Thoracic aorta (tissue), 2 donors: ENCODE results near the gene ADGRL3. TPM values are rescaled to one million over a fixed set of nuclear protein-coding genes. Genes with fewer than 3 reads are reported as not detected.

ENCODE experiments used
- ATAC-seq: fragments of 150-250 bp; one replicate; pipeline ENCODE4 v1.8.0; 2017; ENCODE audit warnings: low read depth; ENCODE audit not compliant: insufficient number of reproducible peaks, low FRiP score
- DNase-seq: peaks from one replicate; pipeline ENCODE4 v3.0.0-alpha.2; 2020; ENCODE audit warnings: low spot score
- H3K27ac ChIP-seq, 2 donors: fragments of 200-600 bp; sonication (generic); 1 replicate in 1 of 2; 2 replicates in 1 of 2; pipeline ENCODE4 v1.5.1; 2016; ENCODE audit warnings: mild to moderate bottlenecking in 2 of 2, moderate library complexity in 2 of 2
- H3K27me3 ChIP-seq: fragments of 200-600 bp; sonication (generic); replicated peaks from 2 replicates; pipeline ENCODE4 v1.6.0; 2016; ENCODE audit warnings: mild to moderate bottlenecking; ENCODE audit not compliant: insufficient read depth
- H3K36me3 ChIP-seq: fragments of 200-600 bp; sonication (generic); one replicate; pipeline ENCODE4 v1.5.1; 2016
- H3K4me1 ChIP-seq, 2 donors: fragments of 200-600 bp; sonication (generic); 1 replicate in 1 of 2; 2 replicates in 1 of 2; pipeline versions ENCODE4 v1.5.1 to v1.6.0; 2016; ENCODE audit warnings: low read depth in 2 of 2, mild to moderate bottlenecking in 1 of 2; ENCODE audit not compliant: control insufficient read depth in 1 of 2
- H3K4me3 ChIP-seq: fragments of 200-600 bp; sonication (generic); 2 replicates; pipeline ENCODE4 v1.5.1; 2016; ENCODE audit warnings: mild to moderate bottlenecking
- H3K9me3 ChIP-seq: fragments of 200-600 bp; sonication (generic); 2 replicates; pipeline ENCODE4 v1.5.1; 2016
- total RNA-seq, 2 donors: library from RNA; depleted of rRNA; stranded (reverse); fragments of >200 nt; gene quantifications; one replicate each; pipeline versions ENCODE4 v1.1.0 to v1.2.3, GENCODE V29; 2016
- TF ChIP-seq, protein P1 (sequence below): fragments of 200-600 bp; sonication (generic); IDR thresholded peaks from one replicate; pipeline ENCODE4 v1.5.1; 2019; ENCODE audit warnings: antibody characterized with exemption

ADGRL3 gene
- total RNA-seq, 2 donors from 2014 or later: 17.5 to 18.1 TPM

DNA sequence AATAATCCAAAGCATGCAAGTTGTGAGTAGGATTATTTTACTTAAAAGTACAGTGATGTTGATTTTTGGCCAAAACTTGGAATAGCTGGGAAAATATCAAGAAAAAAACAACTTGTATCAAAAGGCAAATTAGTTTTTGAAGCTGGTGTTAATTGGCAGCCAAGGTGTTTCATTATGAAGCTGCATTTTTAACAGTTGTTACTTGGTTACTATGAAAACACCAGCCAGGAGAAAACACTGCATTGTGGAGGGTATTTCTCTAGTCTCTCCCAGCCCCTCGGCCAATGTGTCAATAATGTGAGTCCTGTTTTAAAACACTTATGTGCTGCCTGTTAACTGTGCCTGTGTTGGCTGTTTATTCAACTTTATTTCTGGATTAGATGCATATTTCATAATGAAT lies 733.4 kb downstream of the ADGRL3 start:
- ATAC-seq: no peak
- H3K36me3 ChIP-seq: no peaks in the 10 kb centered on the region
- H3K27me3 ChIP-seq: no peaks in the 10 kb centered on the region
- no peaks in the 10 kb centered on the region for H3K4me1 ChIP-seq
- no peak for DNase-seq
- no peaks in the 10 kb centered on the region for H3K9me3 ChIP-seq
- H3K4me3 ChIP-seq: peak overlapping the region; percentile 17
- TF ChIP-seq, protein P1, sequence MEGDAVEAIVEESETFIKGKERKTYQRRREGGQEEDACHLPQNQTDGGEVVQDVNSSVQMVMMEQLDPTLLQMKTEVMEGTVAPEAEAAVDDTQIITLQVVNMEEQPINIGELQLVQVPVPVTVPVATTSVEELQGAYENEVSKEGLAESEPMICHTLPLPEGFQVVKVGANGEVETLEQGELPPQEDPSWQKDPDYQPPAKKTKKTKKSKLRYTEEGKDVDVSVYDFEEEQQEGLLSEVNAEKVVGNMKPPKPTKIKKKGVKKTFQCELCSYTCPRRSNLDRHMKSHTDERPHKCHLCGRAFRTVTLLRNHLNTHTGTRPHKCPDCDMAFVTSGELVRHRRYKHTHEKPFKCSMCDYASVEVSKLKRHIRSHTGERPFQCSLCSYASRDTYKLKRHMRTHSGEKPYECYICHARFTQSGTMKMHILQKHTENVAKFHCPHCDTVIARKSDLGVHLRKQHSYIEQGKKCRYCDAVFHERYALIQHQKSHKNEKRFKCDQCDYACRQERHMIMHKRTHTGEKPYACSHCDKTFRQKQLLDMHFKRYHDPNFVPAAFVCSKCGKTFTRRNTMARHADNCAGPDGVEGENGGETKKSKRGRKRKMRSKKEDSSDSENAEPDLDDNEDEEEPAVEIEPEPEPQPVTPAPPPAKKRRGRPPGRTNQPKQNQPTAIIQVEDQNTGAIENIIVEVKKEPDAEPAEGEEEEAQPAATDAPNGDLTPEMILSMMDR: no peak
- H3K27ac ChIP-seq: no peak overlapping the region

DNA sequence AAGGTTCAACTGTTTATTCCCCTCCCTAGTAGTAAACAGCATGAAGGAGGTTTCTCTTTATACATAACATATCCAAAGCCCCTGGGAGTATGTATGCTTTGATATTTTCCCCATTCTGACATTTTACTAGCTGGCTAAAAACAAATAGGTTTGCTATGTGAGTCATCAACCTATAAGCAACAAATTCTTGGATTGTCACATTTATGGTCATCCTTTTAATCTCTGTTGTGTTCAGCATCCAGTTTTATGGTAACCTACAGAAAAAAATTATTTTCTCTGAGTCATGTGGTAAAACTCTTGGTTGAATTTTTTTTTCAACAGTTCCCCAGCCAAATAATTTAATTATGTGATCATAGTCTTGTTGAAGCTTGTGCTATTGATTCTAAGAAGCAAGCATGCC lies 734.1 kb downstream of the ADGRL3 start:
- H3K9me3 ChIP-seq: no peaks in the 10 kb centered on the region
- no peak overlapping the region for H3K27ac ChIP-seq
- TF ChIP-seq, protein P1: no peak
- ATAC-seq: no peak
- H3K4me1 ChIP-seq: no peaks in the 10 kb centered on the region
- H3K4me3 ChIP-seq: no peak overlapping the region
- no peak for DNase-seq
- H3K36me3 ChIP-seq: no peaks in the 10 kb centered on the region
- H3K27me3 ChIP-seq: no peaks in the 10 kb centered on the region

GRCh38 chr4:61938250-61938846 lies 738.2 kb downstream of the ADGRL3 start:
- ATAC-seq: no peak
- TF ChIP-seq, protein P1: no peak
- no peaks in the 10 kb centered on the region for H3K9me3 ChIP-seq

GRCh38 chr4:61950625-61951024 lies 750.5 kb downstream of the ADGRL3 start:
- DNase-seq (no peak), ATAC-seq (no peak)
- Histone ChIP-seq H3K36me3 (no peaks in the 10 kb centered on the region), H3K27me3 (no peaks in the 10 kb centered on the region), H3K4me1 (no peaks in the 10 kb centered on the region), H3K4me3 (no peak overlapping the region), H3K27ac (no peak overlapping the region), H3K9me3 (no peaks in the 10 kb centered on the region)
- TF ChIP-seq, protein P1: no peak

More at GRCh38 chr4:61938250-61938846, 738.2 kb downstream of the ADGRL3 start:
- Histone ChIP-seq H3K27me3 (no peaks in the 10 kb centered on the region), H3K36me3 (no peaks in the 10 kb centered on the region), H3K4me3 (no peak overlapping the region), H3K27ac (no peak overlapping the region), H3K4me1 (no peaks in the 10 kb centered on the region)
- DNase-seq: no peak

DNA sequence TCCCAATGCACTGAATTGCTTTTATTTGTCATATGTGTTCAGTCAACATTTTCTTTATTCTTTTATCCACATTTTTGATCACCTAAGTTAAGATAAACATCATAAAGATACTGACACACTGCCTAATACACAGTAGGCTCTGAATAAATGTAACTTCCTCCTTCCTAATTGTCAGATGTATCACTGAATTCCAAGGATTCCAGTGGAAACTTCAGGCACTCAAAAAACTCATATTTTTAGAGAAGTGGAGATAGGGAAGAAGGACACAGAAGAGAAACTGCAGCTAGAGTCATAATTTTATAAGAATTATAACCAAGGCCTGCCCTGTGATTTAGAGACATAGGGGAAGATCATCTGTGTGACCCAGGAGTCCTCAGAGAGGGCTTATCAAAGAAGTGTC lies 753.3 kb downstream of the ADGRL3 start:
- Histone ChIP-seq H3K9me3 (peaks cover 6% of the 10 kb centered on the region), H3K27ac (no peak overlapping the region), H3K4me1 (no peaks in the 10 kb centered on the region), H3K27me3 (no peaks in the 10 kb centered on the region), H3K36me3 (no peaks in the 10 kb centered on the region), H3K4me3 (no peak overlapping the region)
- DNase-seq: no peak
- ATAC-seq: no peak
- TF ChIP-seq, protein P1: no peak
